A549 (cell line): ENCODE data around the gene VAPA.

Source experiments
- BCL3 ChIP-seq: fragments of >200 bp; sonication (Bioruptor Twin); formaldehyde crosslinking; IDR thresholded peaks from 3 replicates; pipeline ENCODE4 v1.6.1; 2016
- CTCF ChIP-seq: fragments of >200 bp; sonication (Bioruptor Twin); formaldehyde crosslinking; IDR thresholded peaks from 3 replicates; pipeline ENCODE4 v1.5.1; 2016
- FOSL2 ChIP-seq, 2 experiments: fragments of 450-650 bp in 1 of 2; fragments of >200 bp in 1 of 2; sonication (Bioruptor Twin) in 1 of 2; formaldehyde crosslinking; IDR thresholded peaks; 2 replicates each; pipeline versions ENCODE4 v1.5.0 to v1.6.1; 2016 to 2020; ENCODE audit warnings: mild to moderate bottlenecking in 1 of 2, moderate library complexity in 1 of 2
- NR3C1 ChIP-seq: fragments of >200 bp; sonication (Bioruptor Twin); formaldehyde crosslinking; IDR thresholded peaks from 3 replicates; pipeline ENCODE4 v1.6.1; 2017
- PBX3 ChIP-seq: IDR thresholded peaks from 2 replicates; pipeline ENCODE4 v1.6.1; 2012
- POLR2A ChIP-seq: IDR thresholded peaks from 2 replicates; pipeline ENCODE4 v1.6.1; 2012; ENCODE audit warnings: mild to moderate bottlenecking, low read length
- RAD21 ChIP-seq, 2 experiments: fragments of >200 bp in 1 of 2; sonication (Bioruptor Twin) in 1 of 2; formaldehyde crosslinking in 1 of 2; IDR thresholded peaks in 1 of 2; conservative IDR thresholded peaks in 1 of 2; 2 replicates in 1 of 2; 3 replicates in 1 of 2; pipeline ENCODE4 v1.6.1; 2012 to 2018; ENCODE audit warnings: inconsistent platforms in 1 of 2
- ZFP36 ChIP-seq: fragments of 450-650 bp; IDR thresholded peaks from 2 replicates; pipeline ENCODE4 v1.6.1; 2014; ENCODE audit warnings: borderline replicate concordance; ENCODE audit not compliant: partially characterized antibody

GRCh38 chr18:9987345-9987744, 73.5 kb downstream of the VAPA start:
- no peak for TF ChIP-seq CTCF
- no peak for TF ChIP-seq PBX3
- TF ChIP-seq RAD21 (conservative IDR thresholded peaks at IDR 0.05 in 1 of 2, IDR thresholded peaks at IDR 0.05 in 1 of 2): no peak
- TF ChIP-seq BCL3: no peak
- no peak for TF ChIP-seq POLR2A
- TF ChIP-seq NR3C1: no peak
- no peak for TF ChIP-seq FOSL2 (IDR thresholded peaks at IDR 0.05)
- TF ChIP-seq FOSL2 (CRISPR knock-in tag; IDR thresholded peaks at IDR 0.05): no peak
- TF ChIP-seq ZFP36: no peak
